ENCODE measurements around the gene ABCC1. TPM values are rescaled to one million over a fixed set of nuclear protein-coding genes. Genes with fewer than 3 reads are reported as not detected.

Gene ABCC1
- total and polyA plus RNA-seq, 2 of the 8 experiments (the other 6 are each of a cell fraction or from before 2014, with no cell fraction given): 42.6 to 66.8 TPM

DNA sequence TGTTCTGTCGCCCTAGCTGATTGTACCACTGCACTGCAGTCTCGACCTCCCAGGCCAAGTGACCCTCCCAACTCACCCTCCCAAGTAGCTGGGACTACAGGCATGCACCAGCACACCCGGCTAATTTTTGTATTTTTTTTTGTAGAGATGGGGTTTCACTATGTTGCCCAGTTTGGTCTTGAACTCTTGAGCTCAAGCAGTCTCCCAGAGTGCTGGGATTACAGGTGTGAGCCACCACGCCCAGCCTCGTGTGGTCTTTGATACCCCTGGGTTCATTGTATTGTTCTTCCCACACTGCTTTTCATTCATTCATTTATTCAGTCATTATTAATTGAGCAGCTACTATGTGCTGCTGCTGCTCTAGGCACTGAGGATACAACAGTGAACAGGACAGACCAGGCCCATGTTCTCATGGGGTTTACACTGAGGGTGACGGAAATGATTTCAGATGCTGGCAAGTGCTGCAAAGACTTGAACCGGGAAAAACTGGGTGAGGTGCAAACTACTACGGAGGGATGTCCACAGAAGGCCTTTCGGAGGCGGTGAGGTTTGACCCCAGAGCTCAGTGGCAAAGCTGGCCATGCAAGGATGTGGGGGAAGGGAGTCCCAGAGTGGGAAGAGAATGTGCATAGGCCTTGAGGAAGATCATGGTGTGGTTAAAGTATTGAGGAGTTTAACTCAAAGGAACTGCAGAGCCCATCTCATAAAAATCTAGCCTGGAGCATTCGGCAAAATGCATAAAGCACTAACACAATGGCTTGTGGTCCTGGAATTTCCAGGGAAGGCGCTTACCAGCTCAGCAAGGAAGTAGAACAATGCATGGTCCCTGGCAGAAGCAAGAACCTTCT is 10.9 kb downstream of the ABCC1 start:
- no peak overlapping the region for H4K5ac ChIP-seq (ENCODE audit: insufficient read length, low read depth, low read length)
- H3K27me3 ChIP-seq (replicated peaks in 1 of 4; ENCODE audit: control insufficient read depth in 3 of 4, extremely low read depth in 1 of 4, insufficient read depth in 3 of 4, low read length in 3 of 4): no peaks in the 10 kb centered on the region
- no peak overlapping the region for H2AFZ ChIP-seq (ENCODE audit: low read length)
- H3K56ac ChIP-seq (replicated peaks; ENCODE audit: insufficient read length, low read depth, low read length): no peak overlapping the region
- H3K36me3 ChIP-seq (ENCODE audit: control insufficient read depth in 2 of 4, insufficient read depth in 4 of 4, low read length in 3 of 4): peaks cover 0 to 7% (median 3%) of the 10 kb centered on the region in 4 experiments; a peak in 2 of 8 replicates
- peaks cover 4 to 17% of the 10 kb centered on the region in 2 experiments for H4K20me1 ChIP-seq (replicated peaks in 1 of 2; ENCODE audit: control insufficient read depth in 1 of 2, insufficient read depth in 2 of 2, low read length in 2 of 2)
- H3K4me2 ChIP-seq (ENCODE audit: insufficient read depth in 1 of 2, low read depth in 2 of 2, low read length in 2 of 2): peak overlapping the region in 1 of 2 experiments; percentile 23; a peak in 1 of 4 replicates
- ChIA-PET CTCF (ENCODE audit: partially characterized antibody) (interaction anchor here (0.6 to 1.6 kb wide), 2 partner anchors 9 to 94 kb away, joined by 3 to 10 read pairs; no protein-coding TSS in a partner anchor), POLR2A (ENCODE audit: partially characterized antibody) (interaction anchor here (0.5 to 2.9 kb wide), 5 partner anchors 8 to 331 kb away, joined by 3 to 19 read pairs (median 3); no protein-coding TSS in a partner anchor)
- peaks cover 15% of the 10 kb centered on the region for H3K79me1 ChIP-seq (ENCODE audit: low read depth, low read length)
- DNase-seq (ENCODE audit: low read depth in 1 of 2, low spot score in 2 of 2) (no peak), FAIRE-seq (no peak)
- no peak overlapping the region for H4K8ac ChIP-seq (ENCODE audit: extremely low read depth, insufficient read depth, low read length)
- 91% methylated on average over 12 of the region's 12 CpGs; no CpG with 5 or more reads in 1 of the 2 experiments for WGBS, 2 experiments (ENCODE audit: extremely low coverage in 1 of 2, insufficient coverage in 1 of 2, insufficient read length in 1 of 2, insufficient replicate concordance in 2 of 2, low coverage in 1 of 2, low lambda C conversion rate in 2 of 2, missing lambda C conversion rate in 1 of 2)
- peak overlapping the region; percentile 60 for H2BK5ac ChIP-seq (ENCODE audit: low read depth, low read length)
- H3K27ac ChIP-seq (ENCODE audit: low read depth, low read length): no peak overlapping the region
- no peak overlapping the region for H2BK120ac ChIP-seq (replicated peaks; ENCODE audit: low read depth, low read length)
- peaks cover 28 to 98% of the 10 kb centered on the region in 2 experiments for H3K79me2 ChIP-seq (ENCODE audit: control insufficient read depth in 1 of 2, insufficient read depth in 2 of 2, low read length in 2 of 2)
- no peak overlapping the region for H3K18ac ChIP-seq (ENCODE audit: extremely low read depth, low read length)
- no peaks in the 10 kb centered on the region for H3K23me2 ChIP-seq (ENCODE audit: low read depth, low read length)
- H3K4me3 ChIP-seq (ENCODE audit: extremely low read depth in 1 of 4, insufficient read depth in 2 of 4, low read depth in 3 of 4, low read length in 4 of 4): no peak overlapping the region
- H3K4me1 ChIP-seq (replicated peaks in 1 of 4; ENCODE audit: control insufficient read depth in 3 of 4, insufficient read depth in 4 of 4, low read length in 3 of 4): peaks cover 3 to 13% (median 9%) of the 10 kb centered on the region in 4 experiments; a peak in 5 of 7 replicates
- peaks cover 3 to 7% of the 10 kb centered on the region in 2 experiments for H3K9me3 ChIP-seq (ENCODE audit: insufficient read depth in 2 of 2, low read depth in 1 of 2, low read length in 1 of 2)
- no peak overlapping the region for H3K14ac ChIP-seq (ENCODE audit: insufficient read length)
- H2BK15ac ChIP-seq (ENCODE audit: low read length): peak overlapping the region; percentile 99; the same call in 1 of the 2 replicates
- peak overlapping the region; percentile 61; the same call in 1 of the 2 replicates for H2BK20ac ChIP-seq (ENCODE audit: low read length)
- no peak overlapping the region for H3K4ac ChIP-seq (replicated peaks; ENCODE audit: insufficient read length, low read depth, low read length)
- H2BK12ac ChIP-seq (ENCODE audit: low read depth, low read length): 0 out of 2 replicates have a peak overlapping the region, but pooled peaks have one; percentile 33
- H2AK5ac ChIP-seq (ENCODE audit: low read depth, low read length): no peak overlapping the region
- H4K91ac ChIP-seq (replicated peaks; ENCODE audit: insufficient read length, low read length): no peak overlapping the region
- H3K23ac ChIP-seq (ENCODE audit: insufficient read length): no peak overlapping the region
- H3K9ac ChIP-seq (replicated peaks in 1 of 4; ENCODE audit: extremely low read depth in 1 of 4, low read depth in 3 of 4, low read length in 3 of 4): no peak overlapping the region
- TF ChIP-seq BRCA1 (IDR thresholded peaks at IDR 0.05; ENCODE audit: low read depth, low read length): no peak
- TF ChIP-seq KDM4A (IDR thresholded peaks at IDR 0.05; ENCODE audit: low read depth, low read length, severe bottlenecking): no peak
- TF ChIP-seq BACH1 (IDR thresholded peaks at IDR 0.05; ENCODE audit: low read length): no peak
- no peak for TF ChIP-seq RAD21 (IDR thresholded peaks at IDR 0.05 in 1 of 2, conservative IDR thresholded peaks at IDR 0.05 in 1 of 2; ENCODE audit: low read depth in 2 of 2, low read length in 2 of 2)
- TF ChIP-seq SIX5 (IDR thresholded peaks at IDR 0.05; ENCODE audit: low read depth, low read length): no peak
- TF ChIP-seq POU5F1 (IDR thresholded peaks at IDR 0.05; ENCODE audit: low read depth, low read length): no peak
- TF ChIP-seq, protein P1, sequence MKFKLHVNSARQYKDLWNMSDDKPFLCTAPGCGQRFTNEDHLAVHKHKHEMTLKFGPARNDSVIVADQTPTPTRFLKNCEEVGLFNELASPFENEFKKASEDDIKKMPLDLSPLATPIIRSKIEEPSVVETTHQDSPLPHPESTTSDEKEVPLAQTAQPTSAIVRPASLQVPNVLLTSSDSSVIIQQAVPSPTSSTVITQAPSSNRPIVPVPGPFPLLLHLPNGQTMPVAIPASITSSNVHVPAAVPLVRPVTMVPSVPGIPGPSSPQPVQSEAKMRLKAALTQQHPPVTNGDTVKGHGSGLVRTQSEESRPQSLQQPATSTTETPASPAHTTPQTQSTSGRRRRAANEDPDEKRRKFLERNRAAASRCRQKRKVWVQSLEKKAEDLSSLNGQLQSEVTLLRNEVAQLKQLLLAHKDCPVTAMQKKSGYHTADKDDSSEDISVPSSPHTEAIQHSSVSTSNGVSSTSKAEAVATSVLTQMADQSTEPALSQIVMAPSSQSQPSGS (IDR thresholded peaks at IDR 0.05; ENCODE audit: low read length): no peak
- no peak for TF ChIP-seq RNF2 (IDR thresholded peaks at IDR 0.05; ENCODE audit: borderline replicate concordance, low read depth, low read length, missing control alignments, poor library complexity, severe bottlenecking)
- no peak for TF ChIP-seq CHD2 (IDR thresholded peaks at IDR 0.05; ENCODE audit: low read length)
